ENCODE measurements around the gene NSD1.

Gene NSD1

GRCh38 chr5:177347699-177348098 lies 214.1 kb downstream of the NSD1 start:
- Histone ChIP-seq H3K4me2 (ENCODE audit: low read length) (peak overlapping the region; percentile 30; the same call in 1 of the 2 replicates), H3K27ac (ENCODE audit: low read depth, low read length) (no peak overlapping the region), H3K9me3 (ENCODE audit: control insufficient read depth, insufficient read depth, low read length) (no peaks in the 10 kb centered on the region), H3K36me3 (ENCODE audit: control insufficient read depth, low read length) (peaks cover 51% of the 10 kb centered on the region), H3K9me2 (replicated peaks; ENCODE audit: control insufficient read depth, low read length) (no peaks in the 10 kb centered on the region), H3K79me2 (ENCODE audit: control insufficient read depth, low read length) (peaks cover 84% of the 10 kb centered on the region), H3F3A (ENCODE audit: control insufficient read depth, insufficient read depth) (0 out of 2 replicates have a peak, but pooled peaks cover 3% of the 10 kb centered on the region), H4K20me1 (ENCODE audit: control insufficient read depth, insufficient read depth, low read depth, low read length) (peaks cover 19% of the 10 kb centered on the region; the same call in 1 of the 2 replicates), H3K4me3 (ENCODE audit: low read length) (no peak overlapping the region), H3K4me1 (ENCODE audit: control insufficient read depth, low read length) (peaks cover 33% of the 10 kb centered on the region), H3K27me3 (ENCODE audit: control insufficient read depth, low read length) (no peaks in the 10 kb centered on the region)
- TF ChIP-seq CTCF (IDR thresholded peaks at IDR 0.05; ENCODE audit: low read depth, low read length, poor library complexity, severe bottlenecking) = no peak
- TF ChIP-seq EZH2phosphoT487 (IDR thresholded peaks at IDR 0.05; ENCODE audit: borderline replicate concordance, low read length) = no peak

- TF ChIP-seq EZH2phosphoT487 (IDR thresholded peaks at IDR 0.05; ENCODE audit: borderline replicate concordance, low read length) (no peak), CTCF (IDR thresholded peaks at IDR 0.05; ENCODE audit: low read depth, low read length, poor library complexity, severe bottlenecking) (no peak)
- Histone ChIP-seq H3K4me2 (ENCODE audit: low read length) (peak overlapping the region; percentile 71), H3K4me3 (ENCODE audit: low read length) (peak overlapping the region; percentile 89), H3F3A (ENCODE audit: control insufficient read depth, insufficient read depth) (0 out of 2 replicates have a peak, but pooled peaks cover 3% of the 10 kb centered on the region), H3K36me3 (ENCODE audit: control insufficient read depth, low read length) (peaks cover 43% of the 10 kb centered on the region), H3K9me3 (ENCODE audit: control insufficient read depth, insufficient read depth, low read length) (no peaks in the 10 kb centered on the region), H3K4me1 (ENCODE audit: control insufficient read depth, low read length) (peaks cover 33% of the 10 kb centered on the region), H3K27me3 (ENCODE audit: control insufficient read depth, low read length) (no peaks in the 10 kb centered on the region), H3K9me2 (replicated peaks; ENCODE audit: control insufficient read depth, low read length) (no peaks in the 10 kb centered on the region), H3K27ac (ENCODE audit: low read depth, low read length) (no peak overlapping the region), H4K20me1 (ENCODE audit: control insufficient read depth, insufficient read depth, low read depth, low read length) (peaks cover 19% of the 10 kb centered on the region; the same call in 1 of the 2 replicates), H3K79me2 (ENCODE audit: control insufficient read depth, low read length) (peaks cover 70% of the 10 kb centered on the region)
Measured at GRCh38 chr5:177349362-177349647, 215.7 kb downstream of the NSD1 start.

- H3K4me3 ChIP-seq (ENCODE audit: low read length) = peak overlapping the region; percentile 89
- H3K27ac ChIP-seq (ENCODE audit: low read depth, low read length) = no peak overlapping the region
- H3K79me2 ChIP-seq (ENCODE audit: control insufficient read depth, low read length) = peaks cover 65% of the 10 kb centered on the region
Measured at GRCh38 chr5:177349762-177350161, 216.2 kb downstream of the NSD1 start.

More at GRCh38 chr5:177349762-177350161, 216.2 kb downstream of the NSD1 start:
- peaks cover 33% of the 10 kb centered on the region for H3K4me1 ChIP-seq (ENCODE audit: control insufficient read depth, low read length)
- H3K4me2 ChIP-seq (ENCODE audit: low read length) = peak overlapping the region; percentile 71
- H3K9me3 ChIP-seq (ENCODE audit: control insufficient read depth, insufficient read depth, low read length) = no peaks in the 10 kb centered on the region
- H3K27me3 ChIP-seq (ENCODE audit: control insufficient read depth, low read length) = no peaks in the 10 kb centered on the region
- 0 out of 2 replicates have a peak, but pooled peaks cover 3% of the 10 kb centered on the region for H3F3A ChIP-seq (ENCODE audit: control insufficient read depth, insufficient read depth)
- peaks cover 43% of the 10 kb centered on the region for H3K36me3 ChIP-seq (ENCODE audit: control insufficient read depth, low read length)
- no peaks in the 10 kb centered on the region for H3K9me2 ChIP-seq (replicated peaks; ENCODE audit: control insufficient read depth, low read length)
- TF ChIP-seq EZH2phosphoT487 (IDR thresholded peaks at IDR 0.05; ENCODE audit: borderline replicate concordance, low read length) (no peak), CTCF (IDR thresholded peaks at IDR 0.05; ENCODE audit: low read depth, low read length, poor library complexity, severe bottlenecking) (no peak)
- H4K20me1 ChIP-seq (ENCODE audit: control insufficient read depth, insufficient read depth, low read depth, low read length) = peaks cover 19% of the 10 kb centered on the region; the same call in 1 of the 2 replicates

Measured in DOHH2 (cell line).